SK-N-SH (cell line): Measurements from ENCODE around the gene DHDDS. TPM values are rescaled to one million over a fixed set of nuclear protein-coding genes. Genes with fewer than 3 reads are reported as not detected.

Source experiments
- CTCF ChIA-PET: fragments of 300-600, 350-600 bp; formaldehyde crosslinking; extraction: SDS; loops from one replicate; lab custom pipeline; 2021; lab: Yijun Ruan, JAX
- POLR2A ChIA-PET: fragments of 350-600 bp; sonication (Branson Sonifier 250); formaldehyde crosslinking; extraction: SDS; loops from one replicate; lab custom pipeline; 2020; ENCODE audit warnings: antibody characterized with exemption, inconsistent platforms; lab: Yijun Ruan, JAX
- DNase-seq: peaks from one replicate; pipeline ENCODE4 v3.0.0; 2012
- H2AFZ ChIP-seq: fragments of 200-600 bp; sonication (generic); 2 replicates; pipeline ENCODE4 v1.8.1; 2016; ENCODE audit warnings: antibody characterized with exemption, mild to moderate bottlenecking, low read depth
- H3F3A ChIP-seq: fragments of 200-600 bp; sonication (generic); replicated peaks from 2 replicates; pipeline ENCODE3; 2016; ENCODE audit warnings: antibody characterized with exemption, mild to moderate bottlenecking; ENCODE audit not compliant: insufficient read depth
- H3K27ac ChIP-seq, 2 experiments: fragments of 200-500 bp in 1 of 2; fragments of 200-600 bp in 1 of 2; sonication (Bioruptor generic) in 1 of 2; sonication (generic), shearing (Covaris generic) in 1 of 2; 2 replicates each; pipeline versions ENCODE4 v1.5.1 to v1.6.1; 2014 to 2016; ENCODE audit warnings: low read depth in 2 of 2, inconsistent platforms in 1 of 2, low read length in 1 of 2, mild to moderate bottlenecking in 1 of 2, mixed read lengths in 1 of 2
- H3K27me3 ChIP-seq: fragments of 200-600 bp; sonication (generic), shearing (Covaris generic); 2 replicates; pipeline ENCODE4 v1.6.1; 2016; ENCODE audit warnings: mixed run types; ENCODE audit not compliant: insufficient read depth
- H3K36me3 ChIP-seq, 2 experiments: fragments of 200-500 bp in 1 of 2; fragments of 200-600 bp in 1 of 2; sonication (Bioruptor generic) in 1 of 2; sonication (generic) in 1 of 2; replicated peaks in 1 of 2; 2 replicates each; pipeline versions ENCODE3 to v1.5.1; 2014 to 2016; ENCODE audit warnings: low read length in 1 of 2, mild to moderate bottlenecking in 1 of 2; ENCODE audit not compliant: insufficient read depth in 2 of 2, control insufficient read depth in 1 of 2
- H3K4me1 ChIP-seq, 2 experiments: fragments of 200-500 bp in 1 of 2; fragments of 200-600 bp in 1 of 2; sonication (Bioruptor generic) in 1 of 2; sonication (generic), shearing (Covaris generic) in 1 of 2; 2 replicates each; pipeline versions ENCODE4 v1.5.1 to v1.6.1; 2014 to 2016; ENCODE audit warnings: low read depth in 1 of 2, low read length in 1 of 2, mixed run types in 1 of 2; ENCODE audit not compliant: insufficient read depth in 2 of 2, control insufficient read depth in 1 of 2
- H3K4me2 ChIP-seq: fragments of 200-600 bp; sonication (generic), shearing (Covaris generic); 2 replicates; pipeline ENCODE4 v1.6.1; 2017; ENCODE audit warnings: mixed run types
- H3K4me3 ChIP-seq, 2 experiments: fragments of 200-500 bp in 1 of 2; fragments of 200-600 bp in 1 of 2; sonication (Bioruptor generic) in 1 of 2; sonication (generic), shearing (Covaris generic) in 1 of 2; 2 replicates each; pipeline versions ENCODE4 v1.5.1 to v1.8.1; 2014 to 2016; ENCODE audit warnings: low read depth in 2 of 2, inconsistent platforms in 1 of 2, low read length in 1 of 2, mild to moderate bottlenecking in 1 of 2, mixed read lengths in 1 of 2, moderate library complexity in 1 of 2
- H3K79me2 ChIP-seq: fragments of 200-600 bp; sonication (generic); 2 replicates; pipeline ENCODE4 v1.8.1; 2017; ENCODE audit warnings: mild to moderate bottlenecking; ENCODE audit not compliant: insufficient read depth
- H3K9ac ChIP-seq: fragments of 200-600 bp; sonication (generic); 2 replicates; pipeline ENCODE4 v1.6.1; 2017; ENCODE audit warnings: mixed run types
- H3K9me2 ChIP-seq: fragments of 200-600 bp; sonication (generic); 2 replicates; pipeline ENCODE4 v1.6.1; 2017; ENCODE audit warnings: mixed run types
- H3K9me3 ChIP-seq: fragments of 200-600 bp; sonication (generic); 2 replicates; pipeline ENCODE4 v1.6.1; 2017; ENCODE audit warnings: mixed run types, mild to moderate bottlenecking, moderate library complexity
- H4K20me1 ChIP-seq: fragments of 200-600 bp; sonication (generic); 2 replicates; pipeline ENCODE4 v1.6.1; 2017; ENCODE audit warnings: mild to moderate bottlenecking, mixed run types; ENCODE audit not compliant: insufficient read depth
- NFIC ChIP-seq: IDR thresholded peaks from 2 replicates; pipeline ENCODE4 v1.4.0; 2012; ENCODE audit warnings: borderline replicate concordance
- NRF1 ChIP-seq: IDR thresholded peaks from 2 replicates; pipeline ENCODE4 v1.6.1; 2012; ENCODE audit warnings: low read depth, mild to moderate bottlenecking, low read length
- PBX3 ChIP-seq: IDR thresholded peaks from 2 replicates; pipeline ENCODE4; 2012
- RAD21 ChIP-seq: IDR thresholded peaks from 2 replicates; pipeline ENCODE4 v1.6.1; 2012; ENCODE audit warnings: mild to moderate bottlenecking, low read length
- REST ChIP-seq: IDR thresholded peaks from 2 replicates; pipeline ENCODE4 v1.6.1; 2012; ENCODE audit warnings: mild to moderate bottlenecking, low read depth, low read length, moderate library complexity
- TAF1 ChIP-seq: IDR thresholded peaks from 2 replicates; pipeline ENCODE4 v1.6.1; 2012; ENCODE audit warnings: low read depth, mild to moderate bottlenecking, low read length, moderate library complexity, borderline replicate concordance
- YY1 ChIP-seq: IDR thresholded peaks from 2 replicates; pipeline ENCODE4 v1.4.0; 2012; ENCODE audit warnings: low read depth, mild to moderate bottlenecking
- WGBS: methylation state at CpG from one replicate; pipeline ENCODE4 v1.1.6; 2017; ENCODE audit warnings: low lambda C conversion rate; 5-methylcytosine and 5-hydroxymethylcytosine counted together
- polyA plus RNA-seq, 3 experiments: library from polyadenylated mRNA; depleted of rRNA; stranded (reverse); fragments of >200 nt; gene quantifications; 2 replicates each; pipeline ENCODE4 v1.2.3, GENCODE V29; 2012
- TF ChIP-seq, protein P1 (sequence below): fragments of 150-350 bp; IDR thresholded peaks from 2 replicates; pipeline ENCODE4 v1.6.1; 2017; ENCODE audit warnings: antibody characterized with exemption, low read length, low read depth, borderline replicate concordance

The DHDDS gene
- polyA plus RNA-seq, 1 of the 3 experiments (the other 2 are of a cell fraction): 25.0 TPM

- TF ChIP-seq REST (no peak), YY1 (no peak)
- TF ChIP-seq, protein P1, sequence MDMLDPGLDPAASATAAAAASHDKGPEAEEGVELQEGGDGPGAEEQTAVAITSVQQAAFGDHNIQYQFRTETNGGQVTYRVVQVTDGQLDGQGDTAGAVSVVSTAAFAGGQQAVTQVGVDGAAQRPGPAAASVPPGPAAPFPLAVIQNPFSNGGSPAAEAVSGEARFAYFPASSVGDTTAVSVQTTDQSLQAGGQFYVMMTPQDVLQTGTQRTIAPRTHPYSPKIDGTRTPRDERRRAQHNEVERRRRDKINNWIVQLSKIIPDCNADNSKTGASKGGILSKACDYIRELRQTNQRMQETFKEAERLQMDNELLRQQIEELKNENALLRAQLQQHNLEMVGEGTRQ: no peak
Observed at GRCh38 chr1:26411624-26412074, 20.5 kb upstream of the DHDDS start (continued).

- H3K9me3 ChIP-seq: no peaks in the 10 kb centered on the region
- no peaks in the 10 kb centered on the region for H3K9me2 ChIP-seq
- no peak for DNase-seq
- H2AFZ ChIP-seq: no peak overlapping the region
- H3K4me1 ChIP-seq: peaks cover 0 to 7% of the 10 kb centered on the region in 2 experiments; a peak in 1 of 4 replicates
- POLR2A ChIA-PET: no interaction called here
- no peak for TF ChIP-seq TAF1
- TF ChIP-seq, protein P1: no peak
- no peak for TF ChIP-seq NRF1
- TF ChIP-seq RAD21: no peak
- TF ChIP-seq NFIC: no peak
- TF ChIP-seq PBX3: no peak
- H4K20me1 ChIP-seq: no peaks in the 10 kb centered on the region
- H3K79me2 ChIP-seq: no peaks in the 10 kb centered on the region
- H3F3A ChIP-seq: no peaks in the 10 kb centered on the region
- H3K27ac ChIP-seq: no peak overlapping the region
- H3K36me3 ChIP-seq: no peaks in the 10 kb centered on the region
- 59% methylated on average over 9 of the region's 9 CpGs for WGBS
- no peak overlapping the region for H3K4me3 ChIP-seq
- H3K27me3 ChIP-seq: peaks cover 5% of the 10 kb centered on the region; the same call in 1 of the 2 replicates
- H3K4me2 ChIP-seq: no peak overlapping the region
- no peak overlapping the region for H3K9ac ChIP-seq
- CTCF ChIA-PET: interaction anchor here (1.0 to 1.5 kb wide), 2 partner anchors 18 to 21 kb away, joined by 3 read pairs; no protein-coding TSS in a partner anchor
Observed at GRCh38 chr1:26412180-26412840, 19.8 kb upstream of the DHDDS start.
